NCI-H128 (cell line): Measurements from ENCODE around the gene CLCA4.
"Not testable (repeated sequence)": the region's sequence is repeated elsewhere in the genome, so short reads cannot be mapped to it uniquely, and the experiment has no call there.

ENCODE experiments used
- DNase-seq: peaks from one replicate; lab custom pipeline; 2025; ENCODE audit not compliant: unreplicated experiment; lab: John Stamatoyannopoulos, UW

The CLCA4 gene

GRCh38 chr1:86596741-86597290 lies 49.9 kb downstream of the CLCA4 start:
- DNase-seq: no peak

GRCh38 chr1:86606080-86606479 lies 59.2 kb downstream of the CLCA4 start:
- DNase-seq: not testable (repeated sequence)

GRCh38 chr1:86616433-86616832 lies 69.6 kb downstream of the CLCA4 start:
- DNase-seq: no peak

- no peak for DNase-seq
Measured at GRCh38 chr1:86616871-86617270, 70.0 kb downstream of the CLCA4 start.

GRCh38 chr1:86618358-86618757 lies 71.5 kb downstream of the CLCA4 start:
- DNase-seq: no peak

GRCh38 chr1:86619313-86619712 lies 72.4 kb downstream of the CLCA4 start:
- no peak for DNase-seq

GRCh38 chr1:86621286-86621685 lies 74.4 kb downstream of the CLCA4 start:
- no peak for DNase-seq
